Adrenal gland (tissue), 12 donors: ENCODE results near the gene TMPRSS11D. TPM values are rescaled to one million over a fixed set of nuclear protein-coding genes. Genes with fewer than 3 reads are reported as not detected.

ENCODE experiments used
- DNase-seq, 7 donors: peaks; one replicate each; pipeline ENCODE4 v3.0.0-alpha.2; 2019 to 2020
- H3K27ac ChIP-seq, 5 donors: fragments of 200-600 bp; sonication (generic) in 4 of 5; 1 replicate in 3 of 5; 2 replicates in 2 of 5; pipeline versions ENCODE4 v1.5.1 to v1.8.0; 2016 to 2020; ENCODE audit warnings: mild to moderate bottlenecking in 1 of 5
- H3K27me3 ChIP-seq: fragments of 200-600 bp; 2 replicates; pipeline ENCODE4 v1.8.0; 2021
- H3K36me3 ChIP-seq, 2 donors: fragments of 200-600 bp; replicated peaks in 1 of 2; 1 replicate in 1 of 2; 2 replicates in 1 of 2; pipeline versions ENCODE4 v1.5.1 to v1.8.0; 2018 to 2022
- H3K4me1 ChIP-seq, 2 donors: fragments of 200-600 bp; replicated peaks in 1 of 2; 1 replicate in 1 of 2; 2 replicates in 1 of 2; pipeline versions ENCODE4 v1.5.1 to v1.8.0; 2018 to 2021
- H3K4me3 ChIP-seq, 4 donors: fragments of 200-600 bp; sonication (generic) in 3 of 4; one replicate each; pipeline ENCODE4 v1.5.1; 2016 to 2018
- H3K9me3 ChIP-seq, 3 donors: fragments of 200-600 bp; sonication (generic) in 1 of 3; replicated peaks in 1 of 3; 1 replicate in 2 of 3; 2 replicates in 1 of 3; pipeline versions ENCODE4 v1.5.1 to v1.8.0; 2016 to 2021
- CTCF ChIP-seq, 6 experiments: fragments of 450-650 bp in 4 of 6; fragments of 200-600 bp in 2 of 6; sonication (generic) in 1 of 6; IDR thresholded peaks; 1 replicate in 5 of 6; 2 replicates in 1 of 6; pipeline versions ENCODE4 v1.5.1 to v1.8.0; 2016 to 2021; ENCODE audit warnings: antibody characterized with exemption in 6 of 6, mild to moderate bottlenecking in 2 of 6, moderate library complexity in 1 of 6
- POLR2A ChIP-seq, 2 donors: fragments of 450-650 bp; IDR thresholded peaks; one replicate each; pipeline ENCODE4 v1.6.1; 2017; ENCODE audit warnings: antibody characterized with exemption in 2 of 2, mild to moderate bottlenecking in 2 of 2, moderate library complexity in 1 of 2
- WGBS, 4 donors: extraction: QIAGEN DNeasy Blood & Tissue Kit in 2 of 4; methylation state at CpG; one replicate each; pipeline versions ENCODE4 v1.1.5 to v1.1.7; 2013 to 2017; 5-methylcytosine and 5-hydroxymethylcytosine counted together
- intact Hi-C, 2 donors: fragments of 100-400 bp; cut with DNase I; formaldehyde crosslinking; loops; one replicate each; pipeline versions ENCODE4 v1.14.1 to v1.15.0; 2022 to 2023
- polyA plus RNA-seq, 3 donors: library from polyadenylated mRNA; stranded (reverse); fragments of 200-250 nt in 2 of 3; fragments of 350-450 nt in 1 of 3; fragmentation: Illumina TruSeq in 1 of 3; extraction: RNeasy Lipid Tissue Mini Kit (QIAGEN cat#74804) in 1 of 3; gene quantifications; one replicate each; pipeline ENCODE4 v1.2.3, GENCODE V29; 2013 to 2014
- total RNA-seq, 9 donors: library from RNA; depleted of rRNA in 4 of 9; stranded (reverse); fragments of >200 nt in 4 of 9; fragments of 120-200 nt in 1 of 9; fragmentation: NEBNext Ultra II Directional in 1 of 9; extraction: Animal tissue kit (Norgen Biotek cat#: 25700) in 1 of 9; gene quantifications; one replicate each; pipeline versions ENCODE4 v1.1.0 to v1.2.4, GENCODE V29; 2013 to 2023
- donor health status: healthy with polysubstance abuse.
- donor health status: Bipolar disorder and iron deficiency.
- donor health status: DM: yes; HTN: yes; CAD: no.
- donor health status: DM: no; HTN: no; CAD: no.
- donor health status: DM: no; HTN: no; CAD: no.
- donor health status: DM: yes; HTN: yes; CAD: no.

TMPRSS11D gene
- total and polyA plus RNA-seq, 12 donors = not detected

- intact Hi-C loops = no loop called here
- Histone ChIP-seq H3K36me3 (no peaks in the 10 kb centered on the region), H3K27me3 (no peaks in the 10 kb centered on the region), H3K9me3 (no peaks in the 10 kb centered on the region), H3K27ac (no peak overlapping the region), H3K4me1 (no peaks in the 10 kb centered on the region), H3K4me3 (no peak overlapping the region)
- TF ChIP-seq POLR2A (IDR thresholded peaks at IDR 0.05) = no peak
- no peak for TF ChIP-seq CTCF (IDR thresholded peaks at IDR 0.05)
- DNase-seq = no peak
- 61 to 88% (median 69%) methylated on average over 1 to 3 of the region's 3 CpGs for WGBS, 4 donors
These were observed 9.1 kb upstream of the TMPRSS11D start for GRCh38 chr4:67892905-67893304.

- WGBS, 4 donors = 73 to 91% (median 81%) methylated on average over 2 of the region's 2 CpGs
- no peak for DNase-seq
- no peak overlapping the region for H3K27ac ChIP-seq
- H3K36me3 ChIP-seq = no peaks in the 10 kb centered on the region
- no peaks in the 10 kb centered on the region for H3K9me3 ChIP-seq
- H3K4me3 ChIP-seq = no peak overlapping the region
- intact Hi-C loops = no loop called here
- H3K4me1 ChIP-seq = no peaks in the 10 kb centered on the region
- no peak for TF ChIP-seq POLR2A (IDR thresholded peaks at IDR 0.05)
- no peak for TF ChIP-seq CTCF (IDR thresholded peaks at IDR 0.05)
- H3K27me3 ChIP-seq = no peaks in the 10 kb centered on the region
These were observed 8.5 kb upstream of the TMPRSS11D start for GRCh38 chr4:67892253-67892652.

- no peak for TF ChIP-seq POLR2A (IDR thresholded peaks at IDR 0.05)
- TF ChIP-seq CTCF (IDR thresholded peaks at IDR 0.05) = no peak
- Histone ChIP-seq H3K4me1 (no peaks in the 10 kb centered on the region), H3K4me3 (no peak overlapping the region), H3K27ac (no peak overlapping the region), H3K36me3 (no peaks in the 10 kb centered on the region), H3K27me3 (no peaks in the 10 kb centered on the region), H3K9me3 (no peaks in the 10 kb centered on the region)
- intact Hi-C loops = no loop called here
- no peak for DNase-seq
These were observed 7.8 kb upstream of the TMPRSS11D start for GRCh38 chr4:67891645-67892044.

GRCh38 chr4:67886281-67886680 is 2.5 kb upstream of the TMPRSS11D start:
- no peak for DNase-seq
- TF ChIP-seq POLR2A (IDR thresholded peaks at IDR 0.05) (no peak), CTCF (IDR thresholded peaks at IDR 0.05) (no peak)
- no peaks in the 10 kb centered on the region for H3K27me3 ChIP-seq
- WGBS, 4 donors = 64 to 75% (median 71%) methylated on average over 4 of the region's 4 CpGs
- H3K9me3 ChIP-seq = no peaks in the 10 kb centered on the region
- no peaks in the 10 kb centered on the region for H3K36me3 ChIP-seq
- intact Hi-C loops = no loop called here
- H3K4me1 ChIP-seq = no peaks in the 10 kb centered on the region
- H3K27ac ChIP-seq = no peak overlapping the region
- H3K4me3 ChIP-seq = no peak overlapping the region
